ENCODE data around the gene TNFRSF25.
"Not testable (repeated sequence)": the region's sequence is repeated elsewhere in the genome, so short reads cannot be mapped to it uniquely, and the experiment has no call there.

DNA sequence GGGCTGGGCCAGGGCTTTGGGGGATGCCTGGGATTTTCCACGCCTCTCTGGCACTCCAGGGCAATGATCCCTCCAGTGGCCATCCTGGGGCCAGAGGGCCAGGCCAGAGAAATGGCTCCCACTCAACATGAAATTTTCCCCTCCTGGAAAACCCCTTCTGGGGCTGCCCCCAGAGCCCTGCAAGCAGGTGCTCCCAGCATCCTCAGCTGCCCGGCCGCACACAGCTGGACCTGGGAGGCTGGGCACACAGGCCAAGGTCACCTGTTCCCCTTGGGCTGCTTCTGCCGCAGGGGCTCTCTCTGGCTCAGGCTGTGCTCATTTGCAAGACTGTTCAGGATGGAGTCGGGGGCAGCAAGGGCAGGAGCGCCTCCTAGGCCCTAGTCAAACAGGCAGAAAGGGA lies 37.5 kb downstream of the TNFRSF25 start:
- TF ChIP-seq, protein P1, sequence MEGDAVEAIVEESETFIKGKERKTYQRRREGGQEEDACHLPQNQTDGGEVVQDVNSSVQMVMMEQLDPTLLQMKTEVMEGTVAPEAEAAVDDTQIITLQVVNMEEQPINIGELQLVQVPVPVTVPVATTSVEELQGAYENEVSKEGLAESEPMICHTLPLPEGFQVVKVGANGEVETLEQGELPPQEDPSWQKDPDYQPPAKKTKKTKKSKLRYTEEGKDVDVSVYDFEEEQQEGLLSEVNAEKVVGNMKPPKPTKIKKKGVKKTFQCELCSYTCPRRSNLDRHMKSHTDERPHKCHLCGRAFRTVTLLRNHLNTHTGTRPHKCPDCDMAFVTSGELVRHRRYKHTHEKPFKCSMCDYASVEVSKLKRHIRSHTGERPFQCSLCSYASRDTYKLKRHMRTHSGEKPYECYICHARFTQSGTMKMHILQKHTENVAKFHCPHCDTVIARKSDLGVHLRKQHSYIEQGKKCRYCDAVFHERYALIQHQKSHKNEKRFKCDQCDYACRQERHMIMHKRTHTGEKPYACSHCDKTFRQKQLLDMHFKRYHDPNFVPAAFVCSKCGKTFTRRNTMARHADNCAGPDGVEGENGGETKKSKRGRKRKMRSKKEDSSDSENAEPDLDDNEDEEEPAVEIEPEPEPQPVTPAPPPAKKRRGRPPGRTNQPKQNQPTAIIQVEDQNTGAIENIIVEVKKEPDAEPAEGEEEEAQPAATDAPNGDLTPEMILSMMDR (IDR thresholded peaks at IDR 0.05), result not testable (repeated sequence)
- not testable (repeated sequence) for TF ChIP-seq POLR2A (IDR thresholded peaks at IDR 0.05)

Data from heart left ventricle (tissue), 13 donors.